ENCODE results near the gene PCDHGB5. TPM values are rescaled to one million over a fixed set of nuclear protein-coding genes. Genes with fewer than 3 reads are reported as not detected.
A peak's percentile ranks its signal among the peaks of the same experiment; 100 is the strongest.

The PCDHGB5 gene
- total RNA-seq, 1 donor from 2014 or later, result 6.0 TPM

DNA sequence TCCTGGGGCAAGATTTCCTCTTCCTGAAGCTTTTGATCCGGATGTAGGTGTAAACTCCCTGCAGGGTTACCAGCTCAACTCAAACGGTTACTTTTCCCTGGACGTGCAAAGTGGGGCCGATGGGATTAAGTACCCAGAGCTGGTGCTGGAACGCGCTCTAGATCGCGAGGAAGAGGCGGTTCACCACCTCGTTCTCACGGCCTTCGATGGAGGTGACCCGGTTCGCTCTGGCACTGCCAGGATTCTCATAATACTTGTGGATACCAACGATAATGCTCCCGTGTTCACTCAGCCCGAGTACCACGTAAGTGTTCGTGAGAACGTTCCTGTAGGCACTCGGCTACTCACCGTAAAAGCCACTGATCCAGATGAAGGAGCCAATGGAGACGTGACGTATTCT is 42.1 kb upstream of the PCDHGB5 start:
- Histone ChIP-seq H3K27me3 (ENCODE audit: low read depth) (no peaks in the 10 kb centered on the region), H3K4me3 (peak overlapping the region; percentile 54), H3K36me3 (peaks cover 21% of the 10 kb centered on the region), H3K9me3 (replicated peaks) (peaks cover 98% of the 10 kb centered on the region), H3K4me1 (peaks cover 58% of the 10 kb centered on the region), H3K27ac (replicated peaks) (no peak overlapping the region)
- TF ChIP-seq, protein P1, sequence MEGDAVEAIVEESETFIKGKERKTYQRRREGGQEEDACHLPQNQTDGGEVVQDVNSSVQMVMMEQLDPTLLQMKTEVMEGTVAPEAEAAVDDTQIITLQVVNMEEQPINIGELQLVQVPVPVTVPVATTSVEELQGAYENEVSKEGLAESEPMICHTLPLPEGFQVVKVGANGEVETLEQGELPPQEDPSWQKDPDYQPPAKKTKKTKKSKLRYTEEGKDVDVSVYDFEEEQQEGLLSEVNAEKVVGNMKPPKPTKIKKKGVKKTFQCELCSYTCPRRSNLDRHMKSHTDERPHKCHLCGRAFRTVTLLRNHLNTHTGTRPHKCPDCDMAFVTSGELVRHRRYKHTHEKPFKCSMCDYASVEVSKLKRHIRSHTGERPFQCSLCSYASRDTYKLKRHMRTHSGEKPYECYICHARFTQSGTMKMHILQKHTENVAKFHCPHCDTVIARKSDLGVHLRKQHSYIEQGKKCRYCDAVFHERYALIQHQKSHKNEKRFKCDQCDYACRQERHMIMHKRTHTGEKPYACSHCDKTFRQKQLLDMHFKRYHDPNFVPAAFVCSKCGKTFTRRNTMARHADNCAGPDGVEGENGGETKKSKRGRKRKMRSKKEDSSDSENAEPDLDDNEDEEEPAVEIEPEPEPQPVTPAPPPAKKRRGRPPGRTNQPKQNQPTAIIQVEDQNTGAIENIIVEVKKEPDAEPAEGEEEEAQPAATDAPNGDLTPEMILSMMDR (IDR thresholded peaks at IDR 0.05; ENCODE audit: borderline replicate concordance), result no peak
- no peak for DNase-seq
- intact Hi-C loops (cut with micrococcal nuclease), result no loop called here

DNA sequence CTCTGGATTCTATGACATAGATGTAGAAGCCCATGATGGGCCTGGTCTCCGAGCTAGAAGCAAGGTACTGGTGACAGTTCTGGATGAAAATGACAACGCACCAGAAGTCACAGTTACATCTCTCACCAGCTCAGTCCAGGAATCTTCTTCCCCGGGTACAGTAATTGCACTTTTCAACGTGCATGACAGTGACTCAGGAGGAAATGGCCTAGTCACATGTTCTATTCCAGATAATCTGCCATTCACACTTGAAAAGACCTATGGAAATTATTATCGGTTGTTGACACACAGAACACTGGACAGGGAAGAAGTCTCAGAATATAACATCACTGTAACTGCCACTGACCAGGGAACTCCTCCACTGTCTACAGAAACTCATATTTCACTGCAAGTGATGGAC is 41.6 kb upstream of the PCDHGB5 start:
- intact Hi-C loops (cut with micrococcal nuclease), result no loop called here
- peaks cover 53% of the 10 kb centered on the region for H3K4me1 ChIP-seq

DNA sequence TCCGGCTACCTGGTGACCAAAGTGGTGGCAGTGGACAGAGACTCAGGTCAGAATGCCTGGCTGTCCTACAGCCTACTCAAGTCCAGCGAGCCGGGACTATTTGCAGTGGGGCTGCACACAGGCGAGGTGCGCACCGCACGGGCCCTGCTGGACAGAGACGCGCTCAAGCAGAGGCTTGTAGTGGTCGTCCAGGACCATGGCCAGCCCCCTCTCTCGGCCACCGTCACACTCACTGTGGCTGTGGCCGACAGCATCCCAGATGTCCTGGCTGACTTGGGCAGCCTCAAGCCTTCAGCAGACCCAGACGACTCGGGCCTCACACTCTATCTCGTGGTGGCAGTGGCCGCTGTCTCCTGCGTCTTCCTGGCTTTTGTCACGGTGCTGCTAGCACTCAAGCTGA is 40.8 kb upstream of the PCDHGB5 start:
- Histone ChIP-seq H3K27me3 (ENCODE audit: low read depth) (no peaks in the 10 kb centered on the region), H3K9me3 (replicated peaks) (peaks cover 99% of the 10 kb centered on the region), H3K36me3 (peaks cover 18% of the 10 kb centered on the region), H3K27ac (replicated peaks) (no peak overlapping the region), H3K4me3 (peak overlapping the region; percentile 7), H3K4me1 (peaks cover 57% of the 10 kb centered on the region)
- intact Hi-C loops (cut with micrococcal nuclease), result no loop called here
- DNase-seq, result no peak
- TF ChIP-seq, protein P1 (IDR thresholded peaks at IDR 0.05; ENCODE audit: borderline replicate concordance), result no peak

More for the DNA sequence above, 41.6 kb upstream of the PCDHGB5 start:
- DNase-seq, result no peak
- peaks cover 21% of the 10 kb centered on the region for H3K36me3 ChIP-seq
- H3K27ac ChIP-seq (replicated peaks), result no peak overlapping the region
- TF ChIP-seq, protein P1 (IDR thresholded peaks at IDR 0.05; ENCODE audit: borderline replicate concordance), result no peak
- peaks cover 98% of the 10 kb centered on the region for H3K9me3 ChIP-seq (replicated peaks)
- no peak overlapping the region for H3K4me3 ChIP-seq
- H3K27me3 ChIP-seq (ENCODE audit: low read depth), result no peaks in the 10 kb centered on the region

DNA sequence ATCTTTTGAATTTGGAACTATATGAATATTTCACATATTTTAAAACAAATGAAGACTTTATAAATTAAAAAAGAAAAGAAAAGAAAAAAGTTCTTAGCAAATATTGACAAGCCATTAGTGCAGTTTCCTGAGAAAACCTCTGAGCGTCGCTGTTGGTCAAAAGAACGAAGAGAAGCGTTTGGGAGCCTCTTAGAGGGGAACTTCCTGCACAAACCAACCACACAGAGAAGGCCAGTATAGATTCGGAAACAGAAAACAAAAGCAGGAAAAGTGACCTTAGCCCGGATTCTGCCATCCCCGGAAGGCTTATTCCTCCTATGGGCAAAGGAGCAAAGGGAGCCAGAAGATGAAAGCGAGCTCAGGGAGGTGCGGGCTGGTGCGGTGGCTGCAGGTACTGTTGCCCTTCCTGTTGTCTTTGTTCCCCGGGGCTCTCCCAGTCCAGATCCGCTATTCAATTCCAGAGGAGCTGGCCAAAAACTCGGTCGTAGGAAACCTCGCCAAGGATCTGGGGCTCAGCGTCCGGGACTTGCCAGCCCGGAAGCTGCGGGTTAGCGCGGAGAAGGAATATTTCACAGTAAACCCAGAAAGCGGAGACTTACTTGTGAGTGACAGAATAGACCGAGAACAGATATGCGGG is 37.8 kb upstream of the PCDHGB5 start, which contains the start of gene PCDHGB2:
TSS of gene PCDHGB2 (plus strand) at position 205 of the 637 bp plus-strand sequence. CDS start at position 347, 142 bp downstream.
- TF ChIP-seq, protein P1 (IDR thresholded peaks at IDR 0.05; ENCODE audit: borderline replicate concordance), result peak; percentile 64
- intact Hi-C loops (cut with micrococcal nuclease), result no loop called here
- Histone ChIP-seq H3K4me1 (peaks cover 52% of the 10 kb centered on the region), H3K27ac (replicated peaks) (peak within 1 kb of the TSS; percentile 59), H3K36me3 (peaks cover 31% of the 10 kb centered on the region), H3K4me3 (peak within 1 kb of the TSS; percentile 53), H3K27me3 (ENCODE audit: low read depth) (no peaks in the 10 kb centered on the region), H3K9me3 (replicated peaks) (peaks cover 99% of the 10 kb centered on the region)
- DNase-seq, result no peak

DNA sequence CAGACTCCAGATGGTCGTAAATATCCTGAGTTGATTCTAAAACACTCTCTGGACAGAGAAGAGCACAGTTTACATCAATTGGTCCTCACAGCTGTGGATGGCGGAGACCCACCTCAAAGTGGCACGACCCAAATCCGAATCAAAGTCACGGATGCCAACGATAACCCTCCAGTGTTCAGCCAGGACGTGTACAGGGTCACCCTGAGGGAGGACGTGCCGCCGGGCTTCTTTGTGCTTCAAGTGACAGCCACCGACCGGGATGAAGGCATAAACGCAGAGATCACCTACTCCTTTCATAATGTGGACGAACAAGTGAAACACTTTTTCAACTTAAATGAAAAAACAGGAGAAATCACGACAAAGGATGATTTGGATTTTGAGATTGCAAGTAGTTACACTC is 37.1 kb upstream of the PCDHGB5 start:
- Histone ChIP-seq H3K36me3 (peaks cover 31% of the 10 kb centered on the region), H3K4me3 (peak overlapping the region; percentile 53), H3K27ac (replicated peaks) (peak overlapping the region; percentile 59), H3K4me1 (peaks cover 47% of the 10 kb centered on the region), H3K27me3 (ENCODE audit: low read depth) (no peaks in the 10 kb centered on the region), H3K9me3 (replicated peaks) (peaks cover 99% of the 10 kb centered on the region)
- TF ChIP-seq, protein P1 (IDR thresholded peaks at IDR 0.05; ENCODE audit: borderline replicate concordance), result no peak
- DNase-seq, result no peak
- intact Hi-C loops (cut with micrococcal nuclease), result no loop called here
